Glomerular visceral epithelial cell (primary cell): Measurements from ENCODE around the gene CDCP1.
"Not testable (repeated sequence)": the region's sequence is repeated elsewhere in the genome, so short reads cannot be mapped to it uniquely, and the experiment has no call there.

Source experiments
- DNase-seq: peaks from one replicate; pipeline ENCODE4 v3.0.0-alpha.2; 2016; ENCODE audit errors: extremely low spot score

The CDCP1 gene

GRCh38 chr3:45056608-45057301, 89.4 kb downstream of the CDCP1 start:
- no peak for DNase-seq

GRCh38 chr3:45055411-45056143, 90.6 kb downstream of the CDCP1 start:
- peak; percentile 61 for DNase-seq

GRCh38 chr3:45055032-45055410, 91.2 kb downstream of the CDCP1 start:
- peak; percentile 72 for DNase-seq

- peak; percentile 43 for DNase-seq
Measured at GRCh38 chr3:45054196-45054857, 91.9 kb downstream of the CDCP1 start.

GRCh38 chr3:45053805-45054195, 92.4 kb downstream of the CDCP1 start:
- DNase-seq, result not testable (repeated sequence)

GRCh38 chr3:45051685-45052084, 94.5 kb downstream of the CDCP1 start:
- no peak for DNase-seq

- DNase-seq, result no peak
Measured at GRCh38 chr3:45049807-45050206, 96.4 kb downstream of the CDCP1 start.

- DNase-seq, result no peak
Measured at GRCh38 chr3:45048244-45048643, 97.9 kb downstream of the CDCP1 start.

GRCh38 chr3:45043728-45044299, 102.4 kb downstream of the CDCP1 start:
- DNase-seq, result peak; percentile 54

GRCh38 chr3:45042162-45042561, 104.0 kb downstream of the CDCP1 start:
- no peak for DNase-seq

GRCh38 chr3:45041666-45042065, 104.5 kb downstream of the CDCP1 start:
- no peak for DNase-seq

GRCh38 chr3:45037720-45038455, 108.3 kb downstream of the CDCP1 start:
- DNase-seq, result peak; percentile 93

GRCh38 chr3:45035441-45036301, 110.5 kb downstream of the CDCP1 start:
- DNase-seq, result no peak

GRCh38 chr3:45034612-45035252, 111.4 kb downstream of the CDCP1 start:
- peak; percentile 39 for DNase-seq

GRCh38 chr3:45033791-45034190, 112.4 kb downstream of the CDCP1 start:
- DNase-seq, result no peak
